Forelimb muscle (tissue), 1 donor: ENCODE measurements around the gene SETD7. TPM values are rescaled to one million over a fixed set of nuclear protein-coding genes. Genes with fewer than 3 reads are reported as not detected.

Experiments used
- DNase-seq: peaks from one replicate; pipeline ENCODE4 v3.0.0-alpha.2; 2013; ENCODE audit warnings: low read depth
- polyA plus RNA-seq: library from polyadenylated mRNA; unstranded; fragments of 120-200 nt; gene quantifications from one replicate; pipeline ENCODE4 v1.2.1, GENCODE V29; 2013; ENCODE audit not compliant: insufficient read length

The SETD7 gene
- polyA plus RNA-seq, 1 donor, result 81.4 TPM

DNA sequence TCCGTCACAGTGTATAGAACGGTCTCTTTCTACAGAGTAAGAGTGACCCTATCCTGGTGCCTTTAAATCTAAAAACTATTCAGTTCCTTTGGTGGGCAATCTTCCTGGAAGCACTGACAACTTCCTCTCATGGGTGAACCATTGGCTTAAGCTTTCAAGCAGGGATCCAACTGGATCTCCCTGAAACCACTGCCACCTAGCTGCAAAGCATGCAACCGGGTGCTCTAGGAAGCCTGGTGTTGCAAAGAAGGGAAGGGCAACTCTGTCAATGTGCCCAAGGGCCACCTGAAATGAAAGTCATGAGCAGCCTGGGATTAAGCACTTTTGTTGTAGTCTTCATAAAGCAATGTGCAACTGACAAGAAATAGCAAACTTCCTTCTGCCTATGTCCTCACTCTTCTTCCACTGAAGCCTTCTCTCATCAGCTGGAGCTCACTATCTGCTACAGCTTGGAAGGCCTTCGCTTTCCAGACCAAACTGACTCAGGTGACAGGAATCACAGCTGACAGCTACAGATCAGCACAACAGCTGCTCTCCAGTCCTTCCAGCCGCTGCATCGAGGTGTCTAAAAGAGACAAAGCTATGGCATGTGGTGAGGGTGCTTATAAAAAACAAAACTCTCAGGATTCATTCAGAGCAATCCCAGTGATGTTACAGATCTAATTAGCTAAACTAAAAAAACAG lies 46.1 kb downstream of the SETD7 start:
- no peak for DNase-seq

- DNase-seq, result no peak
Observed at GRCh38 chr4:139508581-139509237, 47.3 kb downstream of the SETD7 start.

DNA sequence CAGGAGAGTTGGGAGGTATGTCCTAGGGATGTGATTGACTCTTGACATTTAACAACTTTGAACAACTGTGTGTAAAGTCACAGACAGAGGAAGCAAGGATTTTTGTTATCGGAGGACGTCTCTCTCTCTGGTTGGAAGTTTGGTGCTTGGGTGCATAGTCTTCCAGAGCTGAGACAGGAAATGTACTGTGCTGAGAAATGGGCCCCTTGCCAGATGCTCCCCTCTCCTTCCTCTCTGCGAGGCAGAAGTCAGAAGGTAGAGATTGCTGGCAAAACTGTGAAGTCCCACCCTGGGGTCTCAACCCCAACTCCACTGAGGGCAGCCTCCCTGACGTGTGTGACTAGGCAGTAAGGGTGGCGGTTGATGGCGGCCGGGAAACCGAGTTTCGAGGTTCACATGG lies 49.2 kb downstream of the SETD7 start:
- DNase-seq, result no peak

GRCh38 chr4:139503622-139504166 lies 52.3 kb downstream of the SETD7 start:
- DNase-seq, result no peak

DNA sequence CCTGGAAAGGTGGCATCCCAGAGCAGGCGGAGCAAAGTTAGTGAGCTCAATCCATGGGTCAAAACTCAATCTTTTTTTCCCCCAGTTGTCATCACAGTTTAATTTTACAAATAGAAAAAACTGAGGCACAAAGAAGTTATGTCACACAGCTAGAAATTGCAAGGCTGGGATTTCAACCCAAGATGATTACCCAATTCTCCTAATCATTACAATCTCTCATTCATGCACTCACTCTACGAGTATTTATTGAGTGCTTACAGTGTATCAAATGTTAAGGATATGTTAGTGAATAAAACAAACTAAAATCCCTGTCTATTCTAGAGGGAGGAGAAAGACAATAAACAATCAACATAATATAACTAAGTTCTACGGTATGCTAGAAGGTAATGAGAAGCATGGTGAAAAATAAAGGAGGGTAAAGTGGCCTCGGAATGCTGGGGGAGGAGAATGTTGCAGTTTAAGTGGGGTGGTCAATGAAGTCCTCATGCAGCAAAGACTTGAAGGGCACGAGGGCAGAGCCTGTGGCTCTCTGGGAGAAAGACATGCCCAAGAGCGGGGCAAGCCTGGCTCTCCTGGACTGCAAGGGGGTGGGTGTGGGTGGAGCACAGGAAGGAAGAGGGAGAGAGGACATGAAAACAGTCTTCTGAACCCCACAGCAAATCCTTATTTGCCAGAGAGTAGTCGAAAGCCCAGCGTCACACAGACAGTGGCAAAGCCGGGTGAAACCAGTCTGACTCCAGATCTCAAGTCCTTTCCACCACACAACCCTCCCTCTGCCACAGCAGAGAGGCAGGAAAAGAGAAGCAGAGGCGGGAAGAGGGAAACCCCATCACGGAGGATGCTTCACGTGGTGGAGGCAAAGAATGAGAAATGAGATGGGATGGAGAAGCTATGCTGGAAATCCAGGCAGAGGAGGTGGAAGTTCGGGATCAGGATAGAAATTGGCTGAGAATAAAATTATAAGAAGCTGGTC lies 53.8 kb downstream of the SETD7 start:
- DNase-seq, result no peak

DNA sequence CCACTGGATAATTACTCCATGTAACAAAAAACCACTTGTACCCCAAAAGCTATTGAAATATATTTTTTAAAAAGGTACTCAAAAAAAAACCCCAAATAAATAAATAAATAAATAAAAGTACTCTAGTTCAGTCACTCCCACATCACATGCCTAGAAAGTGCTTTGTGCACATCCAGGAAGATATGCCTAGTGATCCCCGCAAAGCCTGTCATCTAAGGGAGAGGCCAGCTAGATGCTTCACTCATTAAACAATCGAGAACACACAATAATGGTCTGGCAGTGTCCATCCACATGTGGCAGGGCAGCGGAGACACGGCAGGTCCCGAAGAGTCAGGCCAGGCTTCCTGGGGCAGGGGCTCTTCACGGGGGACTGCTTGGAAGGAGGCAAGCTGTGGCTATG lies 54.5 kb downstream of the SETD7 start:
- DNase-seq, result no peak

GRCh38 chr4:139501117-139501516 lies 54.9 kb downstream of the SETD7 start:
- no peak for DNase-seq

DNA sequence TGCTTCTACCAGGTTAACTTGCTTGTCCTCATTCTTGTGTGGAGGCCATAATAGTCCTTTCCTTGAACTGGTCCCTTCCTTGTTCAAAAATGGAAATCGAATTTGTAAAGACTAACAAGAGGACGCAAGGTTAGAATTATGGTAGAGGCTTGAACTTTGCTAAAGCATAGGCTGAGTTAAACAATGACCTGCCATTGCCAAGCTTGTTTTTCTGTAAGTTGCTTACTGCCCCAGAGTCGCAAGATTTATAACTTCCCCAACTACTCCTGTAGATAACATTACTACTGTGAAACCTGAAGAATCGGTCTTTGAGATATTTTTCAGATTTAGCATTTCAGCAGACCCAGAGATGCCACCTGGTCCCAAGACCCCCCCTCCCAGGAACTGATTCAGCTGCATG lies 56.8 kb downstream of the SETD7 start:
- DNase-seq, result no peak

DNA sequence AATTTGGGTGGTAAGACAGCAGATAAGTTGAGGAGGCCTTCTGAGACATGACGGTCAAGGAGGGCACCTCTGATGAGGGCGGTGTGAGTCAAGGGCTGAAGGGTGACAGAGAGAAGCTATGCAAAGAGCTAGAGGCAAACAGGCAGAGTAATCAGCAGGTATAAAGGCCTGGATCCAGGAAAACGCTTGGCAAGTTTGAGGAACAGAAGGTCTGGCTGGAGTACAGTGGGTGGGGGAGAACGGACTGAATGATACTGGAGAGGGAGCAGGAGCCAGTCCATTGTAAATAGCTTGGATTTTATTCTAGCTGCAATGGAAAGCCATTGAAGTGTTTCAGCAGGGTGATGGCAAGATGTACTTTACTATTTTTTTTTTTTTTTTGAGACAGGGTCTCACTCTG lies 62.8 kb downstream of the SETD7 start:
- DNase-seq, result no peak

- no peak for DNase-seq
Observed at GRCh38 chr4:139492429-139492828, 63.6 kb downstream of the SETD7 start.

DNA sequence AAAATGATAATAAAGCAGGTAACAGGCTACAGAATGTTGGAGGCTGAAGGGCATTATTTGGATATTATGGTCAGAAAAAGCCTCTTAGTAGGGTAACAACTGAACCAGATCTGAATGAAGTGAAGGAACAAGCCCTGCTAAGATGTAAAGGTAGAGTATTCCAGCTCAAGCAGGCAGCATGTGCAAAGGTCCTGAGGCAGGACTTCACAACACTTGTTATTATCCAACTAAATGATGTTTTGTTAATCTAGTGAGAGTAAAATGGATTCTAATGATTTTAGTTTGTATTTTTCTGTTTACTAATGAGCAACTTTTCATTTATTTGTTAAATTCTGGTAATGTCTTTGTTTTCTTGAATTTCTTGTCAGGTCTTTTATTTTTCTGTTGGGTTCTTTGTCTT lies 66.4 kb downstream of the SETD7 start:
- DNase-seq, result no peak

DNA sequence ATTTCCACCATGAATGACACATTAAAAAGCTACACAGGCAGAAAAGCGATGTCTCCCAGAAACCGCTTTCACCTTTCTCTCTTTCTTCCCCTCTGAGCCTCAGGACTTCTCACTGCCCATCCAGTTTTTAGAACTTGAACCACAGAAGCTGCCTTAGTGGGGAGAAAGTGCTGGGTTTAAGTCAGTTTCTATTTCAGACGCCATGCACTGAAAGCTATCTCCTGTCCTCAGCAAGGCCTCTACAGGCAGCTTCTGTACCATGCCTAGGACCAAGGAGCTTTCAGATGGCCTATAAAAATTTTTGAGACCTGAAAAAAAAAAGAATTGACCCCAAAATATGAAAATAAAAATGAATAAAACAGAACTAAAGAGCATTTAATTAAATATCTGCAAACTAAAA lies 67.6 kb downstream of the SETD7 start:
- no peak for DNase-seq

DNA sequence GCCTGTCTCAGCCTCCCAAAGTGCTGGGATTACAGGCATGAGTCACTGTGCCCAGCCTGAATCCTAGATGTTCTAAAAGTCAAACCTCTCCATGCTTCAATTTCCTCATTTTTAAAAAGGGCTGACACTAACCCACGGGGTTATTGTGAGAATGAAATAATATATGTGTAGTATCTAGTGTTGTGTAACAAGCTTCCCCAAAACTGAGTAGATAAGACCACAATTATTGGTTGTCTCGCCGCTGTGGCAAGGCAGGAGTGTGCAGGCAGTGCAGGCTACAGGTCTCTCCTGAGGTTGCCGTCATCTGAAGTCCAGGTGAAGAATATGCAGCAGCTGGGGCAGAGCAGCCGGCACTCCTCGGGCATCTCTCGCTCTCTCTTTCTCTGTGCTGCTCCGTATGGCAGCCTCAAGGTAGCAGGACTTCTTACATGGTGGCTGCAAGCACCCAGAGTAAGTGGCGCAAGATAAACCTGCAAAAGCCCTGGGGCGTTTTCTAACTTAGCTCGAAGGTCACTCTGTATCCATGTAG lies 71.2 kb downstream of the SETD7 start:
- no peak for DNase-seq

DNA sequence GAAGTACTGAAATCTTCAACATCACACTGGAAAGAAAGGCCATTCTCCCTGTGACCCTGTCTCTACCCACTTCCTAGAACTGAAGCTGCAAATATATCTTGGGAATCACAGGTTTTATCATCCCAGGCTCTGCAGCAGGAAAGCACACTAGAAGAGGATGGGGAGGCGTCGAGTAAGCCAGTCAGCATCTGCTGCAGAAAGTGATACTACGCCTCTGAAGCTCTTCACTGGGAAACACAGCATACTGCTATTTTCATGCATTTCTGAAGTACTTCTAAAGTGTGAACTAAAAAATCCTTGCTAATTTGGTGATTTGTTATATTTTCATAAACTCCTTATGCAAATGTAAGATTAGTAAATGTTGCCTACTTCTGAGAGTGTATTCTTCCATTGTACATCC lies 73.0 kb downstream of the SETD7 start:
- DNase-seq, result no peak

- no peak for DNase-seq
Observed at GRCh38 chr4:139481465-139481864, 74.6 kb downstream of the SETD7 start.

DNA sequence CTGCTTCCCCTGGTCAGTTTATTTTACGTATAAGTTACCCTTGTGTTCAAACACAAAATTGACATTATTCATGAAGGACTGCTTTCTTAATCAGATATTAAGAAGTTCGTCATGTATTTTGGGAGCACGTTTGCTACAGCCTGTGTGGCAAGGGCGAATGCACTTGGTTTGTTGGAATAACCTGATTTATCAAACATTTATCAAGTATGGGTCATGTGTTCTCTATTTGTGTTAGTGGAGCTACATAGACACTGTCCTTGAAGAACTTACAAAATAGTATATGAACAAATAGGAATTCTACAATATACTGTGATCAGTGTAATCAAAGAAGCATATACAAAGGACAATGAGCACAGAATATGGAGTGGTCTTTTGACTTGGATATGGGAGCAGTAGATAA lies 79.7 kb downstream of the SETD7 start:
- no peak for DNase-seq

- no peak for DNase-seq
Observed at GRCh38 chr4:139472852-139473251, 83.2 kb downstream of the SETD7 start.

DNA sequence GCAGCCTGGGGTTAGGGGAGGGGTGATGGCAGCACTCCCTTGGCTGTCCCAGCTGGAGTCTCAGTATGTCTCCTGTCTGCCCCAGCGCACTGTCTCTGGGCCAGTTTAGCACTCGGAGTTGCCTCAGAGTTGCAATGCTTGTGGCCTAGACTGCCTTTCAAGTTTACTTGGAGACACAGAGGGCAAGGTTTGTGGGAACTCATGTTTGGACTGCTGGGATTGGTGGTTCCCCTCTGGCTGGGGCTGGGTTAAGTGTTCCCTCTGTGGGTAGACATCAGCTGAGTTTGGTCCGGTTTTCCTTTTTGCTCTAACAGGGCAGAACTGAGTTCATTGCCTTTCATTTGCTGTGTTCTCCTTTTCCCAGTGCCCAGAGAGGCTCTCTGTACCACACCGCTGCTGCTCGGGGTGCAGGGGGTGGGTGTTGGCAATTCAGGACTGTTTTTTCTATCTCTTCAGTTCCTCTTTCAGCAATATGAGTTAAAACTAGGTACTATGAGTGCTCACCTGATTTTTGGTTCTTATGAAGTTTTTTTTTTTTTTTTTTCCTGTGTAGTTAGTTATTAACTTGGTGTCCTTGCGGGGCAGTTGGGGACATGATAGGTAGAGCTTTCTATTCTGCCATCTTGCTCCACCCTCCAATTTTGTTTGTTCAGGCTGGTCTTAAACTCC lies 84.9 kb downstream of the SETD7 start:
- DNase-seq, result no peak

DNA sequence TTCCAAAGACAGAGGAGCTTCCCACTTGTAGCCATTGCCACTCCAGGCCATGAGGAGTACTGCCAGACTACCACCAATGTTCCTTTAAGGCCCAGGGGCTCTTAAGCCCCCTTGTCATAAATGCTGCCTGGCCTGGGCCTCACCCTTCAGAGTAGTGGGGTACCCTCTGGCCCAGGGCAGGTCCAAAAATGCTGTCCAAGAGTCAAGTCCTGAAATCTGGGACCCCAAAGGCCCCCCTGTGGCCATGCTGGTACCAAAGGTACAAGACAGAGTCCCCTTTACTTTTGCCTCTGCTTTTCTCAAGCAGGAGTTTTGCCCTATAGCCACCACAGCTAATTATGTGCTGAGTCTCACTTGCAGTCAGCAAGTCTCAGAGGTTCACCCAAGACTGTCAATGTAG lies 85.7 kb downstream of the SETD7 start:
- DNase-seq, result no peak

- DNase-seq, result no peak
Observed at GRCh38 chr4:139469869-139470268, 86.2 kb downstream of the SETD7 start.

DNA sequence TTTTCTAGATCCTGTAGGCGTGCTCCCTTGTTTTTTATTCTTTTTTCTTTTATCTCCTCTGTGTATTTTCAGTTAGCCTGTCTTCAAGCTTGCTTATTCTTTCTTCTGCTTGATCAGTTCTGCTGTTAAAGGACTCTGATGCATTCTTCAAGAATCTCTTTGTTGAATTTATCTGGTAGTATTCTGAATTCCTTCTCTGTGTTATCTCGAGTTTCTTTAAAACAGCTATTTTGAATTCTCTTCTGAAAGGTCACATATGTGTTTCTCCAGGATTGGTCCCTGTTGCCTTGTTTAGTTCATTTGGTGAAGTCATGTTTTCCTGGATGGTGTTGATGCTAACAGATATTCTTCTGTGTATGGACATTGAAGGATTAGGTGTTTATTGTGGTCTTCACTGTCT lies 86.8 kb downstream of the SETD7 start:
- no peak for DNase-seq
